Stimulated activated CD8-positive, alpha-beta memory T cell treated with anti-CD3 and anti-CD28 coated beads, Interleukin-4, amount 100 ng/mL, for 4 hours (primary cell): ENCODE results near the gene JMJD1C.
"Not testable (repeated sequence)": the region's sequence is repeated elsewhere in the genome, so short reads cannot be mapped to it uniquely, and the experiment has no call there.

Experiments
- DNase-seq, 2 donors: peaks; one replicate each; pipeline ENCODE4 v3.0.0-alpha.2; 2020; ENCODE audit warnings: low read depth in 2 of 2, low spot score in 1 of 2

Gene JMJD1C

GRCh38 chr10:63366933-63367332 is 98.8 kb downstream of the JMJD1C start:
- no peak for DNase-seq

DNA sequence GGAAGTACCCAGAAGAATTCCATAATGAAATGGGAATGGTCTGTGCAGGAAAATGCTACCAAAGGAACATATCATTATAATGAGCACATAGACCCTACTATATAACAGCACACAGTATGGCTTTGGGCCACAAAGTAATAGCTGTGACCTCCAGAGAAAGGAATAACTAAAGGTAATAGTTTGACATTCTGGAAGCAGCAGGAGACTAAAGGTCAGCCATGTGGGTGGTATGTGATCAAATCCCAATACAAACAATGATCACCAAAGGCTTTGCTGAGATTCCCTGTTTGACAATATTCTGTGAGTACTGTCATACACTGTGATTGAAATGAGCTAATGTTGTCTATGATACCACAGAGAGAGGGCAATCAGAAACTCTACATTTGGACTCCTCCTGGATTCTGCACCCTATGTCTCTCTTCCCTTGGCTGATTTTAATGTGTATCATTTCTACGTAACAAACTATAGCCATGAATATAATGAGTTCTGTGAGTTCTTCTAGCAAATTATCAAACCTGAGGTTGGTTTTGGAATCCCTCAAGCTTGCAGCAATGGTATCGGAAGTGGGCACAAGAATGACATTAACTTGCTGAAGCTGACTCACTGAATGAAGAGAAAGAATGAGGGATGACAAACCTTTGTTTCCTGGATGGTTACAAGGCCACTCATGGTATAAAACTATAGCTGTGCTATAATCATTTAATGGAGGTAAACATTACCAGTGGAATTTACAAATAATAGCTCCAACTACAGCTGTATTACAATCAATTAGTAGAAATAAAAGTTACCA is 99.6 kb downstream of the JMJD1C start:
- DNase-seq: no peak

DNA sequence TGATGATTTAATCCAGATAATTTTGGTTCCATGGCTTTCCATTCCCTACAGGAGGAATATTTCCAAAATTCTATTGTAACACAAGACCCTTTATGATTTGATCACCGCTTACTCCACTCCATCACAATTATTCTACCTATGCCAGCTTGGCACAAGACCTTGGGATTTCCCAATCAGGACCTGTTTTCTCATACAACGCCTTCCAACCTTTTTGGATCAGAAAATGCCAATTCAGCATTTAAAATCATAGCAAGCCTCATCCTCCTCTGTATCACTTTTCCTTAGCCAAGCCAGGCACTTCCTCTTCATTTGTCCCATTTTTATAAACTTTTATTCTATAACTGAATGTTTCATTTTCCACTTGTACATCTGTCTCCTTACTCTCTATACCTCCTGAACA is 100.9 kb downstream of the JMJD1C start:
- DNase-seq: no peak

GRCh38 chr10:63363951-63364350 is 101.8 kb downstream of the JMJD1C start:
- no peak for DNase-seq

DNA sequence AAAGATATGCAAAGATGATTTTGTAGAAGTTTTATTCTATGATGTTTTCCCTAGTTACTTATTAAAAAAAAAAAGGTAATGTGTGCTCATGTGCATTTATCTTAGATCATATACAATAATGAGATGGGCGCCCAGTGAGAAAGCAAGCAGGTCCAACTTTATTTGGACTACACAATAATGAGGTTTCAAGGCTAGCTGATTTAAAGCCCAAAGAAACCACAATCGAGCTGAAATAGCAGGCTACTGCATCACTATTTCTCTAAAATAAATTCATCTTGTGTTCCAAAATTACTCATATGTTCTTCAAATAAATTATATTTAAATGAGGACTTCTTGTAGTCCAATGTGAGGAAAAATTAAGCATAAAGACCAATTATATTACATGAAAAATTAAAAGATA is 110.1 kb downstream of the JMJD1C start:
- DNase-seq: no peak

GRCh38 chr10:63352976-63353375 is 112.8 kb downstream of the JMJD1C start:
- DNase-seq: no peak

DNA sequence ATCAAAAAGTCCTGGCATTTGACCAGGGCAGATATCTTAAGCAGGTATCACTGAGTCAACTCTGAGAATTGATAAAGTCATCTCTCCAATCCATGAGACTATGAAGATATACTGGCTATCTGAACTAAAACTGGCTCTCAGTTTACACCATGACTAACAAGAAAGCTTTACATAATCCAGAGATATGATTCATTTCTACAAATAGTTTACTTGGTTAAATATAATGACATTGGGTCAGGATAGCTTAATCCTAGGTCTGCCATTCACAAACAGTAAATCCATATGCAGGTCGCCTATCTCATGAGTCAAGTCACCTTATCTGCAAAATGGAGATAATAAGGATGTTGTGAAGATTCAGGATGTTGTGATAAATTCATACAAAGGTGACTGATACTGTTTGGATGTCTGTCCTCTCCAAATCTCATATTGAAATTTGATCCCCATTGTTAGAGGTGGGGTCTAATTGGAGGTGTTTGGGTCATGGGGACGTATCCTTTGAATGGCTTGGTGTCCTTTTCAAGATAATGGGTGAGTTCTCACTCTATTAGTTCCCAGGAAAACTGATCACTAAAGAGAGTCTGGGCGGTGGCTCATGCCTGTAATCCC is 117.4 kb downstream of the JMJD1C start:
- no peak for DNase-seq

GRCh38 chr10:63346015-63346441 is 119.7 kb downstream of the JMJD1C start:
- DNase-seq: no peak

DNA sequence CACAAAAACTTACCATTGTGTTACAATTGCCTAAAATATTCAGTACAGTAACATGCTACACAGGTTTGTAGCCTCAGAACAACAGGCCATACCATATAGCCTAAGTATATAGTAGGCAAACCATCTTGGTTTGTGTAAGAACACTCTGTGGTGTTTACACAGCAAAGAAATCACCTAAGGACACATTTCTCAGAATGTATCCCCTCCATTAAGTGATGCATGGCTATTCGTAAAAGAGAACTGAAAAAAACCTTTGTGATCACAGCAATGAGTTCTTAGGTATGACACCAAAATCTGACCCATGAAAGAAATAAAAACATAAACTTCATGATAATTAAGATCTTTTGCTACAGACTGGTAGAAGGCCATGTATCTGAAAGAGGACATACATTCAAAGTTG is 121.5 kb downstream of the JMJD1C start:
- no peak for DNase-seq

DNA sequence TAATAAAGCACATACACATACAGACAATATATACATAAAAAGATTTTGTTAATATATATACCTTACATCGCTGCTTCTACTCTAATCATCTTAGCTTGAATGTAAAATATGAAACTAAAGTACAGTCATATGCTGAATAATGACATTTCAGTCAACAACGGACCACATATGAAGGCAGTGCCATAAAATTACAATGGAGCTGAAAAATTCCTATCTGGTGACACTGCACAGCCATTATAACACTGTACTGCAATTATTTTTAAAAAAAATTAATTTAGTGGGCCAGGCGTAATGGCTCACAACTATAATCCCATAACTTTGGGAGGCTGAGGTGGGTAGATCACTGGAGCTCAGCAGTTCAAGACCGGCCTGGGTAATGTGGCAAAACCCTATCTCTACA is 122.3 kb downstream of the JMJD1C start:
- no peak for DNase-seq

DNA sequence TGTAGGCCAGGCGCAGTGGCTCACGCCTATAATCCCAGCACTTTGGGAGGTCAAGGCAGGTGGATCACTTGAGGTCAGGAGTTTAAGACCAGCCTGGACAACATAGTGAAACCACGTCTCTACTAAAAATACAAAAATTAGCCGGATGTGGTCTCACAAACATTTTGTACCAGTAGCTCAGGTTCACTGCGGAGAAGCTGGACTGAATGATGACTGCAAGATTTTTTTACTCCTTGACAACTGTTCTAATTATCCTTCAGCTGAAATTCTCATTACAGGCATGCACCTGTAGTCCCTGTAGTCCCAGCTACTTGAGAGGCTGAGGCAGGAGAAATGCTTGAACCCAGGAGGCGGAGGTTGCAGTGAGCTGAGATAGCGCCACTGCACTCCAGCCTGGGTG is 126.1 kb downstream of the JMJD1C start:
- DNase-seq: not testable (repeated sequence)

DNA sequence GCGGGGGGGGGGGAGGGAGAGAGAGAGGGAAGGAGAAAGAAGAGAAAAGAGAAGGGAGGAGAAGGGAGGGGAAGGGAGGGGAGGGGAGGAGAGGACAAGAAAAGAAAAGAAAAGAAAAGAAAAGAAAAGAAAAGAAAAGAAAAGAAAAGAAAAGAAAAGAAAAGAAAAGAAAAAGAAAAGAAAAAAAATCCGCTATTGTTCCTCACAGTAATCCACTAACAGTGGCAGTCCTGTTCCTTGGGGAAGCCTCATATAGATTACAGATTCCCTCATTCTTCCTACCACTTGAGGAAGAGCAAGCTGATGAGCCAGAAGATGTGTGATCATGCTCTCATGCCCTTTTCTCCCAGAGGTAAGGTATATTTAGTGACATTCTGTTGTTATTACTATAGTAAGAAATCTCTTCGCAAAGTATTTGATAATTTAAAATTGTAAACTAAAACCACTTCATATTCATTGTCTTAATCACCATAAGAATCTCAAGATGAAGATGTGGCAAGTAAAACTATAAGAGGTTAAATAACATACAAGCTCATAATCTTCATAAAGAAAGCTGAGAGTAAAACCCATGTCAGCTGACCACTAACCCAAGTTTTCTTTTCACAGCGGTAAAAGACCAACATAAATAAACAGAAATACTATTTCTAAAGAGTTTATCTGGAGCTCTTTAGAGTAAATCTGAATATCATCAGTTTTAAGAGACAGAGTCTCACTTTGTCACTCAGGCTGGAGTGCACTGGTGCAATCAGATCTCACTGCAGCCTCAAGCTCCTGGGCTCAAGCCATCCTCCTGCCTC is 128.1 kb downstream of the JMJD1C start:
- DNase-seq: no peak

- no peak for DNase-seq
Measured at GRCh38 chr10:63331586-63331985, 134.2 kb downstream of the JMJD1C start.

GRCh38 chr10:63324495-63324854 is 141.3 kb downstream of the JMJD1C start:
- no peak for DNase-seq

DNA sequence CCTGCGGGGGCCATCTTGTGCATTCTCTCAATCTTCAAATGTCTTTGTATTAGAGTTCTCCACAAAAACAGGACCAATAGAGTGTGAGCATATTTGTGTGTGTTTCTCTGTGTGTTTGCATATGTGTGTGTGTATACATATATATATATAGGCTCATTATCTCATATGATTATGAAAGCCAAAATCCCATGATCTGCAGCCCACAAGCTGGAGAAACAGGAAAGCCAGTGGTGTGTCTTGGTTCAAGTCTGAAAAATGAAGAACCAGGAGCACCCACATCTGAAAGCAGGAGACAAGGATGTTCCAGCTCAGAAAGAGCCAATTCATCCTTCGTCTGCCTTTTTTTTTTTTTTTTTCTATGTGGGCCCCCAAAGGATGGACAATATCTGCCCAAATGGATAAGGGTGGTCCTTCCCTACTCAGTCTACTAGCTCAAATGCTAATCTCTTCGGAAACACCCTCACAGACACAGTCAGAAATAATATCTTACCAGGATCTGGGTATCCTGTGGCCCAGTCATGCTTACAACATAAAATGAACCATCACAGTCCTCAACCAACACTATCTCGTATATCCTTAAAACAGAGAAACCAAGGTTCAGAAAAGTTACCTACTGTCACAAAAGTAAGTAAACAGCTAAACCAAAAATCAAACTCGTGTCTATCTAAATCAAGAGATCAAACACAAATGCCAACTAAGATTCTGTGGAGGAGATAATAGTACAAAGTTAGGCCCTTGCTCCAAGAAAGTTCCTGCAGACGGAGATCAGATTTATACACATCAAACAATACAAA is 141.9 kb downstream of the JMJD1C start:
- DNase-seq: no peak

- DNase-seq: no peak
Measured at GRCh38 chr10:63320683-63321082, 145.1 kb downstream of the JMJD1C start.

DNA sequence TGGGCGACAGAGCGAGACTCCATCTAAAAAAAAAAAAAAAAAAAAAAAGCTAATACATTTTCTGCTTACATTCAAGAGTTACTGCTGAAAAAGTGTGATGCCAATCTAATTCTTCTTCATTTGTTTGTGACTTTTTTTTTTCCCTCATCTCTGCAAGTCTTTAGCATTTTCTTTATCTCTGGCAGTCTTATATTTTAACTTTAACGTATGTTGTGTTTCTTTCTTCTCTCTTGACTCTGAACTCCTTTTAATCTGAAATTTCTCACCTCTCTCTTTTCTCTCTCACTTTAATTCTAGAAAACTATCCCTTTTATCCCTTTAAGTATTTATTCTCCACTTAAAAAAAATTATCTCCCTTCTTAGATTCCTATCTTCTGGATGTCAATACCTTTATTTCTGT is 146.5 kb downstream of the JMJD1C start:
- no peak for DNase-seq

DNA sequence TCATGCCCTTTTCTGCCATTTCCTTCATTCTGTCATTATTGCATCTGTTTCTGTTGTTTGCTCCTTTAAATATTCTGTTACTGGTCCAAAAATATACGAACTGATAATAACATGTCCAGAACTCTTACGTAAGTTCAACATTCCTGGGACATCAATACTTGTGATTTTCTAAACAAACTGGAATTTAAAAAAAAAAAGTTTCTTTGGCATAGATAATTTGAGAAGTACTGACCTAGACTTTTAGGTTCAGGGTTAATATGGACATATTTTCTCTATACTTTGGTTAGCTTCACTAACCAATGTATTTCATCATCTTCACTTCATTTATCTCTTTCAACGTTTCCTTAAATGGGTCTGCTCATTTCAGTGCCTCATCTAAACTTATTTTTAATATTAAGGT is 147.3 kb downstream of the JMJD1C start:
- no peak for DNase-seq

- DNase-seq: no peak
Measured at GRCh38 chr10:63314020-63314419, 151.8 kb downstream of the JMJD1C start.

GRCh38 chr10:63313066-63313717 is 152.6 kb downstream of the JMJD1C start:
- no peak for DNase-seq

DNA sequence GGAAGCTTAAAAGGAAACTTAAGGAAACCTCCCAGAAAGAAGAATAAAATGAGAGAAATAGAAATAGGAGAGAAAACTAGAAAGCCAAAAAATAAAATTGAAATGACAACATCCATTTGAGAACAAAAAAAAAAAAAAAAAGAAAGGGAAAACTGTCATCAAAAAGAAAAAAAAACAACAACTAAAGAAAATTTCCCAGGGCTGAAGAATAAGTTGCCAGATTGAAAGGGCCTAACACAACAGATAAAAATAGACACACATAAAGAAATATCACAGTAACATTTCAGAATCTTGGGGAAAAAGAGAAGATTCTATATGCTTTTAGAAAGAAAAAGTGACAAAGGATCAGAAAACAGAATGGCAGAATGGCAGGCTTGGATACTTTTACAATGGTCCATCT is 157.1 kb downstream of the JMJD1C start:
- DNase-seq: no peak
